B cell (primary cell): Measurements from ENCODE around the gene ZRANB1. TPM values are rescaled to one million over a fixed set of nuclear protein-coding genes. Genes with fewer than 3 reads are reported as not detected.
A peak's percentile ranks its signal among the peaks of the same experiment; 100 is the strongest.

Experiments
- ATAC-seq: fragments of 200-7000 bp; cut with Tn5 transposase; one replicate; pipeline ENCODE4 v1.10.0; 2021; ENCODE audit warnings: low read depth, mild to moderate bottlenecking, moderate number of reproducible peaks, moderate library complexity
- CTCF ChIA-PET: fragments of 350-600 bp; sonication (Branson Sonifier 250); formaldehyde crosslinking; loops from one replicate; lab custom pipeline; 2021; ENCODE audit warnings: antibody characterized with exemption, inconsistent platforms; lab: Charles Lee
- POLR2A ChIA-PET: fragments of 350-600 bp; sonication (Branson Sonifier 250); formaldehyde crosslinking; loops from one replicate; lab custom pipeline; 2021; ENCODE audit warnings: antibody characterized with exemption; lab: Charles Lee
- DNase-seq: peaks from one replicate; pipeline ENCODE4 v3.0.0; 2013
- H2AFZ ChIP-seq: 2 replicates; pipeline ENCODE4 v1.6.1; 2012; ENCODE audit warnings: mild to moderate bottlenecking, low read depth, low read length; ENCODE audit not compliant: insufficient read depth, poor library complexity, severe bottlenecking
- H3K27ac ChIP-seq, 2 donors: 1 replicate in 1 of 2; 2 replicates in 1 of 2; pipeline ENCODE4 v1.5.1; 2012 to 2013; ENCODE audit warnings: low read length in 2 of 2, mild to moderate bottlenecking in 2 of 2, moderate library complexity in 1 of 2
- H3K27me3 ChIP-seq, 4 experiments: fragments of 200-600 bp in 1 of 4; sonication (generic) in 1 of 4; replicated peaks in 1 of 4; 1 replicate in 2 of 4; 2 replicates in 2 of 4; pipeline versions ENCODE4 v1.6.1 to v1.7.0; 2013 to 2016; ENCODE audit warnings: low read length in 3 of 4, mild to moderate bottlenecking in 2 of 4, mixed read lengths in 1 of 4, moderate library complexity in 1 of 4; ENCODE audit not compliant: insufficient read depth in 4 of 4, control insufficient read depth in 3 of 4; ENCODE audit errors: control extremely low read depth in 1 of 4
- H3K36me3 ChIP-seq, 2 experiments: replicated peaks in 1 of 2; 1 replicate in 1 of 2; 2 replicates in 1 of 2; pipeline versions ENCODE4 v1.6.1 to v1.7.1; 2013; ENCODE audit warnings: low read length in 1 of 2; ENCODE audit not compliant: insufficient read depth in 2 of 2, control insufficient read depth in 1 of 2; ENCODE audit errors: control extremely low read depth in 1 of 2, extremely low read depth in 1 of 2
- H3K4me1 ChIP-seq, 2 donors: fragments of 200-600 bp in 1 of 2; sonication (generic) in 1 of 2; 1 replicate in 1 of 2; 2 replicates in 1 of 2; pipeline versions ENCODE4 v1.5.1 to v1.6.1; 2013 to 2017; ENCODE audit warnings: low read length in 2 of 2; ENCODE audit not compliant: control insufficient read depth in 2 of 2, insufficient read depth in 2 of 2
- H3K4me2 ChIP-seq: replicated peaks from 2 replicates; pipeline ENCODE3; 2012; ENCODE audit warnings: mild to moderate bottlenecking, low read depth, low read length; ENCODE audit not compliant: poor library complexity, severe bottlenecking
- H3K4me3 ChIP-seq, 5 experiments: fragments of 200-600 bp in 1 of 5; sonication (generic) in 1 of 5; 1 replicate in 3 of 5; 2 replicates in 2 of 5; pipeline versions ENCODE4 v1.5.1 to v1.7.0; 2011 to 2016; ENCODE audit warnings: low read length in 4 of 5, mild to moderate bottlenecking in 4 of 5, low read depth in 2 of 5, control low read depth in 1 of 5, moderate library complexity in 1 of 5; ENCODE audit not compliant: insufficient read depth in 1 of 5; ENCODE audit errors: control extremely low read depth in 1 of 5, extremely low read depth in 1 of 5
- H3K79me2 ChIP-seq: fragments of 200-600 bp; sonication (generic); one replicate; pipeline ENCODE4 v1.6.0; 2016; ENCODE audit warnings: low read length; ENCODE audit not compliant: control insufficient read depth, insufficient read depth
- H3K9ac ChIP-seq: fragments of 200-600 bp; sonication (generic); 2 replicates; pipeline ENCODE4 v1.6.1; 2017; ENCODE audit warnings: mild to moderate bottlenecking, low read length, moderate library complexity
- H3K9me3 ChIP-seq, 3 donors: one replicate each; pipeline versions ENCODE4 v1.6.1 to v1.7.1; 2013; ENCODE audit warnings: low read length in 2 of 3; ENCODE audit not compliant: control insufficient read depth in 2 of 3, insufficient read depth in 1 of 3; ENCODE audit errors: control extremely low read depth in 1 of 3
- H4K20me1 ChIP-seq: 2 replicates; pipeline ENCODE4 v1.6.0; 2012; ENCODE audit warnings: mild to moderate bottlenecking, low read length; ENCODE audit not compliant: insufficient read depth, control insufficient read depth, poor library complexity, severe bottlenecking
- H3K27ac Mint-ChIP-seq: one replicate; pipeline ENCODE4 v1.8.0; 2021; ENCODE audit warnings: mixed read lengths
- H3K27me3 Mint-ChIP-seq: one replicate; pipeline ENCODE4 v1.8.0; 2021; ENCODE audit warnings: mixed read lengths
- H3K4me1 Mint-ChIP-seq: one replicate; pipeline ENCODE4 v1.8.0; 2021; ENCODE audit warnings: mixed read lengths
- H3K4me3 Mint-ChIP-seq: one replicate; pipeline ENCODE4 v1.8.0; 2021; ENCODE audit warnings: mixed read lengths
- H3K9me3 Mint-ChIP-seq: one replicate; pipeline ENCODE4 v1.8.0; 2022; ENCODE audit warnings: mixed read lengths; ENCODE audit not compliant: insufficient read depth
- EZH2 ChIP-seq: IDR thresholded peaks from 2 replicates; pipeline ENCODE4 v1.6.1; 2012; ENCODE audit warnings: borderline replicate concordance, low read depth, mild to moderate bottlenecking, moderate library complexity, low read length; ENCODE audit not compliant: insufficient read depth, poor library complexity, severe bottlenecking
- WGBS: methylation state at CpG from one replicate; pipeline ENCODE4 v1.1.5; 2013; ENCODE audit warnings: missing lambda C conversion rate; ENCODE audit not compliant: insufficient coverage; 5-methylcytosine and 5-hydroxymethylcytosine counted together
- intact Hi-C: fragments of 100-400 bp; cut with micrococcal nuclease; formaldehyde crosslinking; loops from one replicate; pipeline ENCODE4 v1.10.0; 2022
- polyA plus RNA-seq: library from polyadenylated mRNA; depleted of rRNA; stranded (reverse); fragments of >200 nt; gene quantifications from 2 replicates; pipeline ENCODE4 v1.2.3, GENCODE V29; 2012
- total RNA-seq, 2 donors: library from RNA; stranded (reverse); fragments of 120-200 nt in 1 of 2; gene quantifications; 1 replicate in 1 of 2; 2 replicates in 1 of 2; pipeline versions ENCODE4 v1.2.3 to v1.2.4, GENCODE V29; 2013 to 2022
- TF ChIP-seq, protein P1 (sequence below): fragments of 200-600 bp; IDR thresholded peaks from one replicate; pipeline ENCODE4 v1.8.0; 2022; ENCODE audit warnings: antibody characterized with exemption, mild to moderate bottlenecking

Gene ZRANB1
- total and polyA plus RNA-seq, 2 donors (not counting 1 experiment from before 2014, with no cell fraction given): 6.5 to 28.0 TPM

DNA sequence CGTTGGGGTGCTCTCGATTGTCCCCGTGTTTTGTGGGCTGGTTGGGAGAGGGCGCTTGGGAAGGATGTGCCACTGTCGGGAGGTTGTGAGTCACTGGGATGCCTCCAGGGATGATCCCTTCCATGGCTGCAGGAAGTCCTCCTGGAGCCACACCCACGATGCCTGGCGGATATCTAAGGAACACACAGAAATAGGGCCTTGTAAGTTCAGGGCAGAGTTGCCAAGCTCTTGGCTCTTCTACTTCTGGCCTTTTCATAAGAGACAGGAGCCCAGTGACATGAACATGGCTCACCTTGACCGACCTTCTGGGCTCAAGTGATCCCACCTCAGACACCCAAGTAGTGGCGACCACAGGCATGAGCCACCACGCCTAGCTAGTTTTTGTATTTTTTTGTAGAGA, 47.6 kb downstream of the ZRANB1 start:
- H3K9ac ChIP-seq: no peak overlapping the region
- no peak overlapping the region for H3K4me3 Mint-ChIP-seq
- H3K4me1 Mint-ChIP-seq: peaks cover 12% of the 10 kb centered on the region
- no peak overlapping the region for H3K4me3 ChIP-seq
- no peaks in the 10 kb centered on the region for H3K79me2 ChIP-seq
- H3K4me2 ChIP-seq: no peak overlapping the region
- no peaks in the 10 kb centered on the region for H3K4me1 ChIP-seq
- no peaks in the 10 kb centered on the region for H3K27me3 ChIP-seq
- H3K27me3 Mint-ChIP-seq: no peaks in the 10 kb centered on the region
- no peak overlapping the region for H2AFZ ChIP-seq
- no peak for ATAC-seq
- intact Hi-C loops: no loop called here
- H4K20me1 ChIP-seq: no peaks in the 10 kb centered on the region
- H3K27ac Mint-ChIP-seq: peak overlapping the region; percentile 44
- 95% methylated on average over 8 of the region's 10 CpGs for WGBS
- POLR2A ChIA-PET: no interaction called here
- peaks cover 0 to 3% (median 0%) of the 10 kb centered on the region in 3 donors for H3K9me3 ChIP-seq
- peaks cover 0 to 16% of the 10 kb centered on the region in 2 experiments for H3K36me3 ChIP-seq
- no peaks in the 10 kb centered on the region for H3K9me3 Mint-ChIP-seq
- no peak for TF ChIP-seq EZH2
- TF ChIP-seq, protein P1, sequence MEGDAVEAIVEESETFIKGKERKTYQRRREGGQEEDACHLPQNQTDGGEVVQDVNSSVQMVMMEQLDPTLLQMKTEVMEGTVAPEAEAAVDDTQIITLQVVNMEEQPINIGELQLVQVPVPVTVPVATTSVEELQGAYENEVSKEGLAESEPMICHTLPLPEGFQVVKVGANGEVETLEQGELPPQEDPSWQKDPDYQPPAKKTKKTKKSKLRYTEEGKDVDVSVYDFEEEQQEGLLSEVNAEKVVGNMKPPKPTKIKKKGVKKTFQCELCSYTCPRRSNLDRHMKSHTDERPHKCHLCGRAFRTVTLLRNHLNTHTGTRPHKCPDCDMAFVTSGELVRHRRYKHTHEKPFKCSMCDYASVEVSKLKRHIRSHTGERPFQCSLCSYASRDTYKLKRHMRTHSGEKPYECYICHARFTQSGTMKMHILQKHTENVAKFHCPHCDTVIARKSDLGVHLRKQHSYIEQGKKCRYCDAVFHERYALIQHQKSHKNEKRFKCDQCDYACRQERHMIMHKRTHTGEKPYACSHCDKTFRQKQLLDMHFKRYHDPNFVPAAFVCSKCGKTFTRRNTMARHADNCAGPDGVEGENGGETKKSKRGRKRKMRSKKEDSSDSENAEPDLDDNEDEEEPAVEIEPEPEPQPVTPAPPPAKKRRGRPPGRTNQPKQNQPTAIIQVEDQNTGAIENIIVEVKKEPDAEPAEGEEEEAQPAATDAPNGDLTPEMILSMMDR: no peak
- no peak overlapping the region for H3K27ac ChIP-seq
- no peak for DNase-seq
- CTCF ChIA-PET: no interaction called here

DNA sequence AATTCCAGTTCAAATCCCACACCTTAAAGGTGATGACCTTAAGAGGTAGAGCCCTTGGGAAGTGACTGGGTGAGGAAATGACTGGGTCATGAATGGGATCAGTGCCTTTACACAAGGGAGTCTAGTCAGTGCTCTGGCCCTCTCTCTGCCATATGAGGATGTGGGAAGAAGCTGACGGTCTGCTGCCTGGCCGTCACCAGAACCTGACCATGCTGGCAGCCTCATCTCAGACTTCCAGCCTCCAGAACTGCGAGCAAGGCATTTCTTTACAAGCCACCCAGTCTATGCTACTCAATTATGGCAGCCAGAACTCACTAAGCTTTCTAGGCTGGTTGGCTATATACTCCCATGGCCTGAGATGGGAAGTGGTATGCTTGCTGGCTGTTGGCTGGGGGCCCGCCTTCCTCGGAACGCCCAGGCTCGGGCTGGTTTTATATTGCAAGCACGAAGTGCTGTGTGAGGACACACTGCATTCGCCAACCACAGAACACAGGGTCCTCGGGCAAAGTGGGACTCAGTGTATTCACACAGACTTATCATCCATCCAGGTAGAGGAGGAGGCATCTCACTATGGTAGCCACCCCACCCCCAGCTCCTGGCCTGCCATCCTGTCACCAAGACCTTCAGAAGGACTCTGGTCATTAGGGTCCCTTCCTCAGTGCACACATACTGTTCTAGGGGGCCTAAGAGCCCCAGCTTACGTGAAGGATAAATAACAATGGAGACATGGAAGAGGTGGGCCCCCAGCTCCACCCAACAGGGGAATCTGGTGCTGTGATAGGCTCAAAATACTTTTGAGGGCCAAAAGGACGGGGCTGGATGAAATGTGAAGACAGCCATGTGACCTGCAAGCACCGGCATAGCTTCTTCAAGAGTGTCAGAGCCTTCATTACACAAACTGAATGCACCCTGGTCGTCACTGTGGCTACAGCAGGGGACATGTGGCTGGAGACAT, 49.0 kb downstream of the ZRANB1 start:
- no peak overlapping the region for H3K4me3 ChIP-seq
- ChIA-PET CTCF (interaction anchor here (1.3 kb wide), 1 partner anchor 245 kb away, joined by 3 read pairs; no protein-coding TSS in a partner anchor), POLR2A (no interaction called here)
- ATAC-seq: no peak
- H3K9ac ChIP-seq: no peak overlapping the region
- no peak overlapping the region for H3K27ac ChIP-seq
- H3K79me2 ChIP-seq: no peaks in the 10 kb centered on the region
- intact Hi-C loops: no loop called here
- Mint-ChIP-seq H3K4me1 (peaks cover 12% of the 10 kb centered on the region), H3K4me3 (no peak overlapping the region), H3K27me3 (no peaks in the 10 kb centered on the region), H3K9me3 (no peaks in the 10 kb centered on the region), H3K27ac (no peak overlapping the region)
- H2AFZ ChIP-seq: no peak overlapping the region
- peaks cover 0 to 3% (median 0%) of the 10 kb centered on the region in 3 donors for H3K9me3 ChIP-seq
- H3K27me3 ChIP-seq: no peaks in the 10 kb centered on the region
- WGBS: 96% methylated on average over 7 of the region's 14 CpGs
- H3K4me1 ChIP-seq: no peaks in the 10 kb centered on the region
- no peaks in the 10 kb centered on the region for H4K20me1 ChIP-seq
- TF ChIP-seq, protein P1: no peak
- no peak for TF ChIP-seq EZH2
- DNase-seq: no peak
- H3K36me3 ChIP-seq: peaks cover 0 to 8% of the 10 kb centered on the region in 2 experiments
- H3K4me2 ChIP-seq: no peak overlapping the region
